Panc1 (cell line): ENCODE measurements around the gene PSMA6. TPM values are rescaled to one million over a fixed set of nuclear protein-coding genes. Genes with fewer than 3 reads are reported as not detected.
"Not testable (repeated sequence)": the region's sequence is repeated elsewhere in the genome, so short reads cannot be mapped to it uniquely, and the experiment has no call there.

Source experiments
- ATAC-seq: fragments of 200-7000 bp; cut with Tn5 transposase; 2 replicates; pipeline ENCODE4 v1.9.1; 2020; ENCODE audit warnings: mild to moderate bottlenecking, moderate library complexity
- BruUV-seq: library from RNA; stranded (reverse); fragments of 400-500 nt; replicated peaks from 2 replicates; lab custom pipeline; 2021; lab: Mats Ljungman, UMichigan
- CTCF ChIA-PET: fragments of 300-600 bp; sonication (Branson Sonifier 250); formaldehyde crosslinking; loops from one replicate; lab custom pipeline; 2022; ENCODE audit warnings: antibody characterized with exemption; lab: Charles Lee
- POLR2A ChIA-PET: fragments of 300-600 bp; sonication (Branson Sonifier 250); formaldehyde crosslinking; loops from one replicate; lab custom pipeline; 2022; ENCODE audit warnings: antibody characterized with exemption; lab: Charles Lee
- DNase-seq: peaks from one replicate; pipeline ENCODE4 v3.0.0-alpha.2; 2010; ENCODE audit warnings: low read depth, low spot score
- H3K27ac ChIP-seq: 2 replicates; pipeline ENCODE4 v1.5.1; 2011; ENCODE audit warnings: mild to moderate bottlenecking, low read length, inconsistent platforms
- H3K27me3 ChIP-seq: fragments of 200-500 bp; sonication (Bioruptor generic); 2 replicates; pipeline ENCODE4 v1.6.0; 2014; ENCODE audit warnings: low read length, inconsistent platforms; ENCODE audit not compliant: control insufficient read depth, insufficient read depth
- H3K36me3 ChIP-seq: fragments of 200-500 bp; sonication (Bioruptor generic); 2 replicates; pipeline ENCODE4 v1.5.1; 2014; ENCODE audit warnings: inconsistent platforms, mild to moderate bottlenecking, low read length, moderate library complexity; ENCODE audit not compliant: control insufficient read depth, insufficient read depth
- H3K4me1 ChIP-seq: 2 replicates; pipeline ENCODE4 v1.5.1; 2011; ENCODE audit warnings: inconsistent platforms, mild to moderate bottlenecking, low read length, moderate library complexity; ENCODE audit not compliant: control insufficient read depth, insufficient read depth
- H3K4me3 ChIP-seq, 2 experiments: 2 replicates each; pipeline ENCODE4 v1.5.1; 2011 to 2012; ENCODE audit warnings: low read depth in 2 of 2, low read length in 2 of 2, mild to moderate bottlenecking in 2 of 2, inconsistent platforms in 1 of 2, moderate library complexity in 1 of 2
- H3K9me3 ChIP-seq: fragments of 200-500 bp; sonication (Bioruptor generic); 2 replicates; pipeline ENCODE4 v1.5.1; 2014; ENCODE audit warnings: low read depth, mild to moderate bottlenecking, inconsistent platforms, low read length, moderate library complexity; ENCODE audit not compliant: control insufficient read depth, insufficient read depth
- POLR2AphosphoS5 ChIP-seq: IDR thresholded peaks from 2 replicates; pipeline ENCODE4 v1.6.1; 2012; ENCODE audit warnings: mild to moderate bottlenecking, low read depth, low read length, moderate library complexity
- SIN3A ChIP-seq: IDR thresholded peaks from 2 replicates; pipeline ENCODE4 v1.6.1; 2012; ENCODE audit warnings: low read depth, mild to moderate bottlenecking, low read length, moderate library complexity, borderline replicate concordance; ENCODE audit not compliant: insufficient read depth
- TCF7L2 ChIP-seq: IDR thresholded peaks from 2 replicates; pipeline ENCODE4 v1.6.1; 2011; ENCODE audit warnings: mild to moderate bottlenecking, low read depth, low read length, inconsistent platforms
- in situ Hi-C: cut with HindIII; loops from 2 replicates; pipeline ENCODE4 v1.10.0; 2016; ENCODE audit warnings: low sequenced_read_pairs, low pct_unique_long_range_greater_than_20kb
- intact Hi-C: fragments of 100-400 bp; cut with micrococcal nuclease; formaldehyde crosslinking; loops from one replicate; pipeline ENCODE4 v1.10.0; 2022; ENCODE audit not compliant: unreplicated experiment
- total RNA-seq: library from RNA; stranded (reverse); gene quantifications from one replicate; pipeline ENCODE4 v1.2.1, GENCODE V29; 2021; ENCODE audit not compliant: unreplicated experiment
- TF ChIP-seq, protein P1 (sequence below), 2 experiments: IDR thresholded peaks; 2 replicates each; pipeline ENCODE4 v1.6.1; 2011 to 2012; ENCODE audit warnings: low read depth in 2 of 2, control low read depth in 1 of 2, low read length in 1 of 2, mild to moderate bottlenecking in 1 of 2, moderate library complexity in 1 of 2; ENCODE audit not compliant: insufficient read depth in 1 of 2
- TF ChIP-seq, protein P2 (sequence below): fragments of 450-650 bp; IDR thresholded peaks from 2 replicates; pipeline ENCODE4 v1.5.1; 2017; ENCODE audit warnings: mild to moderate bottlenecking

PSMA6 gene
- total RNA-seq, 1 experiment from 2014 or later, result 197 TPM

DNA sequence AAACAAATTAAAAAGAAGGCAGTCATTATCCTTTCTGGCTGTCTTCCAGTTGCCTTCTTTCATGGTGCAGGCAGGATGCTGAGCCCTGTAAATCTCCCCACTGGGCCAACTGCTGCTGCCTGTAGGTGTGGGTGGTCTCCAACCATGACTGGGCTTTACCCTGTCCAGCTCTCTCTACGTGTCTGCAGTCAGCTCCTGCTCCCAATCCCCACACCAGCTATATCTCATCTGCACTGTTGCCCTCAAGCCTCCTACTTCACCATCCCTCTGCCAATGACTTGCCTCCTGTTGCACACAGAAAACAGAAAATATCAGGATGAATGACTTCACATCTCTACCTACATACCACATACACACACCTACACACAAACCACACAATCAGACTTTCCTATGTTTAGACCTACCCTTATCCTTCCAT is 39.7 kb upstream of the PSMA6 start:
- intact Hi-C loops, result no loop called here
- TF ChIP-seq SIN3A (no peak), POLR2AphosphoS5 (no peak), TCF7L2 (no peak)
- TF ChIP-seq, protein P1, sequence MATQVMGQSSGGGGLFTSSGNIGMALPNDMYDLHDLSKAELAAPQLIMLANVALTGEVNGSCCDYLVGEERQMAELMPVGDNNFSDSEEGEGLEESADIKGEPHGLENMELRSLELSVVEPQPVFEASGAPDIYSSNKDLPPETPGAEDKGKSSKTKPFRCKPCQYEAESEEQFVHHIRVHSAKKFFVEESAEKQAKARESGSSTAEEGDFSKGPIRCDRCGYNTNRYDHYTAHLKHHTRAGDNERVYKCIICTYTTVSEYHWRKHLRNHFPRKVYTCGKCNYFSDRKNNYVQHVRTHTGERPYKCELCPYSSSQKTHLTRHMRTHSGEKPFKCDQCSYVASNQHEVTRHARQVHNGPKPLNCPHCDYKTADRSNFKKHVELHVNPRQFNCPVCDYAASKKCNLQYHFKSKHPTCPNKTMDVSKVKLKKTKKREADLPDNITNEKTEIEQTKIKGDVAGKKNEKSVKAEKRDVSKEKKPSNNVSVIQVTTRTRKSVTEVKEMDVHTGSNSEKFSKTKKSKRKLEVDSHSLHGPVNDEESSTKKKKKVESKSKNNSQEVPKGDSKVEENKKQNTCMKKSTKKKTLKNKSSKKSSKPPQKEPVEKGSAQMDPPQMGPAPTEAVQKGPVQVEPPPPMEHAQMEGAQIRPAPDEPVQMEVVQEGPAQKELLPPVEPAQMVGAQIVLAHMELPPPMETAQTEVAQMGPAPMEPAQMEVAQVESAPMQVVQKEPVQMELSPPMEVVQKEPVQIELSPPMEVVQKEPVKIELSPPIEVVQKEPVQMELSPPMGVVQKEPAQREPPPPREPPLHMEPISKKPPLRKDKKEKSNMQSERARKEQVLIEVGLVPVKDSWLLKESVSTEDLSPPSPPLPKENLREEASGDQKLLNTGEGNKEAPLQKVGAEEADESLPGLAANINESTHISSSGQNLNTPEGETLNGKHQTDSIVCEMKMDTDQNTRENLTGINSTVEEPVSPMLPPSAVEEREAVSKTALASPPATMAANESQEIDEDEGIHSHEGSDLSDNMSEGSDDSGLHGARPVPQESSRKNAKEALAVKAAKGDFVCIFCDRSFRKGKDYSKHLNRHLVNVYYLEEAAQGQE (IDR thresholded peaks at IDR 0.05; ENCODE audit: insufficient read depth in 1 of 2, low read depth in 2 of 2, low read length in 1 of 2), result no peak
- TF ChIP-seq, protein P2, sequence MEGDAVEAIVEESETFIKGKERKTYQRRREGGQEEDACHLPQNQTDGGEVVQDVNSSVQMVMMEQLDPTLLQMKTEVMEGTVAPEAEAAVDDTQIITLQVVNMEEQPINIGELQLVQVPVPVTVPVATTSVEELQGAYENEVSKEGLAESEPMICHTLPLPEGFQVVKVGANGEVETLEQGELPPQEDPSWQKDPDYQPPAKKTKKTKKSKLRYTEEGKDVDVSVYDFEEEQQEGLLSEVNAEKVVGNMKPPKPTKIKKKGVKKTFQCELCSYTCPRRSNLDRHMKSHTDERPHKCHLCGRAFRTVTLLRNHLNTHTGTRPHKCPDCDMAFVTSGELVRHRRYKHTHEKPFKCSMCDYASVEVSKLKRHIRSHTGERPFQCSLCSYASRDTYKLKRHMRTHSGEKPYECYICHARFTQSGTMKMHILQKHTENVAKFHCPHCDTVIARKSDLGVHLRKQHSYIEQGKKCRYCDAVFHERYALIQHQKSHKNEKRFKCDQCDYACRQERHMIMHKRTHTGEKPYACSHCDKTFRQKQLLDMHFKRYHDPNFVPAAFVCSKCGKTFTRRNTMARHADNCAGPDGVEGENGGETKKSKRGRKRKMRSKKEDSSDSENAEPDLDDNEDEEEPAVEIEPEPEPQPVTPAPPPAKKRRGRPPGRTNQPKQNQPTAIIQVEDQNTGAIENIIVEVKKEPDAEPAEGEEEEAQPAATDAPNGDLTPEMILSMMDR, result no peak
- Histone ChIP-seq H3K36me3 (no peaks in the 10 kb centered on the region), H3K4me1 (no peaks in the 10 kb centered on the region), H3K27ac (no peak overlapping the region), H3K27me3 (no peaks in the 10 kb centered on the region), H3K9me3 (no peaks in the 10 kb centered on the region), H3K4me3 (no peak overlapping the region)
- CTCF ChIA-PET, result interaction anchor here (0.7 kb wide), 1 partner anchor 123 kb away, joined by 9 read pairs; no protein-coding TSS in a partner anchor
- BruUV-seq, result no TSS peak
- in situ Hi-C loops, result no loop called here
- no peak for DNase-seq
- ATAC-seq, result no peak
- POLR2A ChIA-PET, result no interaction called here

DNA sequence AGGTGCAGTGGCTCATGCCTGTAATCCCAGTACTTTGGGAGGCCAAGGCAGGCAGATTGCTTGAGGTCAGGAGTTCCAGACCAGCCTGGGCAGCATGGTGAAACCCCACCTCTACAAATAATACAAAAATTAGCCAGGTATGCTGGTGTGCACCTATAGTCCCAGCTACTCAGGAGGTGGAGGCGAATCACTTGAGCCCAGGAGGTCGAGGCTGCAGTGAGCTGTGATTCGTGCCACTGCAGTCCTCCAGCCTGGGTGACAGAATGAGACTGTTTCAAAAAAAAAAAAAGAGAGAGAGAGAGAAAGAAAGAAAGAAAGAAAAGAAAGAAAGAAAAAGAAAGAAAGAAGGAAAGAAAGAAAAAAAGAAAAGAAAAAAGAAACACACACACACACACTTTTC is 39.1 kb upstream of the PSMA6 start:
- H3K4me3 ChIP-seq, H3K27me3 ChIP-seq, H3K9me3 ChIP-seq, H3K36me3 ChIP-seq, intact Hi-C loops, POLR2A ChIA-PET, DNase-seq, in situ Hi-C loops, H3K27ac ChIP-seq, H3K4me1 ChIP-seq, BruUV-seq, ATAC-seq: not testable (repeated sequence)
- CTCF ChIA-PET, result interaction anchor here (0.7 kb wide), 1 partner anchor 123 kb away, joined by 9 read pairs; no protein-coding TSS in a partner anchor

DNA sequence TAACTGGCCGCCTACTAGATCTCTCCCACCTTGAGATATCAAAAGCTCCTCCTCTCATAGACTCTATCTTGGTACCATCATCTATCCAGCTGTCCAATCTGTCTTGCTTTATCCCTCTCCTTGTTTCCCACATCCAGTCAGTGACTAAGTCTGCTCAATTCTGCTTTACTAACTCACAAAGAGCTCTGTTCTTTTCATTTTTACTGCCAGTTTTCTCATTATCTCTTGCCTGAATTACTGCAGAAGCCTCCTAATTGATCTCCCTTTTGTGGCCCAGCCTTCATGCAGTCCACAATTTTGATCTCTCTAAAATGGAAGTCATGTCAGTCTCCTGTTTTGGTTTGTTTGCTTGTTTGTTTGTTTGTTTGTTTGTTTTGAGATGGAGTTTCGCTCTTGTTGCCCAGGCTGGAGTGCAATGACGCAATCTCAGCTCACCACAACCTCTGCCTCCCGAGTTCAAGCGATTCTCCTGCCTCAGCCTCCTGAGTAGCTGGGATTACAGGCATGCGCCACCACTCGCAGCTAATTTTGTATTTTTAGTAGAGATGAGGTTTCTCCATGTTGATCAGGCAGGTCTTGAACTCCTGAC is 38.1 kb upstream of the PSMA6 start:
- H3K4me3 ChIP-seq, H3K27me3 ChIP-seq, H3K9me3 ChIP-seq, H3K4me1 ChIP-seq, H3K36me3 ChIP-seq, H3K27ac ChIP-seq, ATAC-seq, POLR2A ChIA-PET, DNase-seq, BruUV-seq, intact Hi-C loops, in situ Hi-C loops: not testable (repeated sequence)
- CTCF ChIA-PET, result interaction anchor here (0.7 kb wide), 1 partner anchor 259 kb away, joined by 4 read pairs; no protein-coding TSS in a partner anchor
